ENCODE data around the gene SH3GL1.

DNA sequence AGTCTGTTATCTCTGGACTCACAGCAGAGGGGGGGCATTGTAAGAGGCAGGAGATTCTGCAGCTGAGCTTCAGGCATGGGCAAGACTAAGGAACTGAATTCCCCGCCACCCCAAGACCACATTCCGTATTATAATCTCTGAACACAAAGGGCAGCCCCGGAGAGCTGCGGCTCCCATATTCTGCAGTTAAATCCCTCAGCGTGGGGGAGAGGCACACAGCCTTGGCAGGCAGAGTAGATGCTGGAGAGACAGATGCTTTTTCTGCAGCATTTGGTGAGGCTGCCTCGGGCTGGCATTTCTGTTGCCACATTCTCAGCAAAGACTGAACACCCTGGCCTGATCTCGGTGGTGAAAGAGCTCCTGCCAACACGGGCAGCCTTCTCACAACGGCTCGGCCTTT lies 15.0 kb upstream of the SH3GL1 start:
- TF ChIP-seq, protein P1, sequence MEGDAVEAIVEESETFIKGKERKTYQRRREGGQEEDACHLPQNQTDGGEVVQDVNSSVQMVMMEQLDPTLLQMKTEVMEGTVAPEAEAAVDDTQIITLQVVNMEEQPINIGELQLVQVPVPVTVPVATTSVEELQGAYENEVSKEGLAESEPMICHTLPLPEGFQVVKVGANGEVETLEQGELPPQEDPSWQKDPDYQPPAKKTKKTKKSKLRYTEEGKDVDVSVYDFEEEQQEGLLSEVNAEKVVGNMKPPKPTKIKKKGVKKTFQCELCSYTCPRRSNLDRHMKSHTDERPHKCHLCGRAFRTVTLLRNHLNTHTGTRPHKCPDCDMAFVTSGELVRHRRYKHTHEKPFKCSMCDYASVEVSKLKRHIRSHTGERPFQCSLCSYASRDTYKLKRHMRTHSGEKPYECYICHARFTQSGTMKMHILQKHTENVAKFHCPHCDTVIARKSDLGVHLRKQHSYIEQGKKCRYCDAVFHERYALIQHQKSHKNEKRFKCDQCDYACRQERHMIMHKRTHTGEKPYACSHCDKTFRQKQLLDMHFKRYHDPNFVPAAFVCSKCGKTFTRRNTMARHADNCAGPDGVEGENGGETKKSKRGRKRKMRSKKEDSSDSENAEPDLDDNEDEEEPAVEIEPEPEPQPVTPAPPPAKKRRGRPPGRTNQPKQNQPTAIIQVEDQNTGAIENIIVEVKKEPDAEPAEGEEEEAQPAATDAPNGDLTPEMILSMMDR (IDR thresholded peaks at IDR 0.05), result no peak
- TF ChIP-seq POLR2A (IDR thresholded peaks at IDR 0.05), result no peak
